ENCODE data around the gene KRTAP20-2.

KRTAP20-2 gene

DNA sequence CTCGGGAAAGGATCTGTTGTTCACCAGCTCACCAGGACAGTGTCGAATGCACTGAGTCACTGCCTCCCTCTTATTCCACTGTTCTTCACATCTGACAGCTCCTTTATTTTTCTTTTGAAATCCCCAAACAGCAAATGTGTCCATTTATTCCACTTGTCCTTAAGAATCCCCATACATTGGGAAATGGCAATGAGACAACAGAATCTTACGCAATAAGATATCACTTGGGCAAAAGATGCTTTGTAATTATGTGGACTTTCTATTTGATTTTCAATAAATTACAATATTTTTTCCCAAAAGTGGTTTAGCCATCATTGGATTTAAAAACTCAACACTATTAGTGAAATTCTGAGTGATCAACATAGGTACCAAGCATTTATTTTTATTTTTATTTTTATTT lies 3.7 kb downstream of the KRTAP20-2 start:
- Histone ChIP-seq H2BK120ac (ENCODE audit: insufficient read depth, low read length, poor library complexity) (no peak overlapping the region), H3K23ac (ENCODE audit: low read length) (no peak overlapping the region), H3K27me3 (ENCODE audit: insufficient read depth, low read length) (no peaks in the 10 kb centered on the region), H3K79me2 (ENCODE audit: control insufficient read depth, insufficient read depth, low read length, poor library complexity) (no peaks in the 10 kb centered on the region), H4K12ac (ENCODE audit: low read depth, low read length) (no peak overlapping the region), H3K18ac (ENCODE audit: low read length) (no peak overlapping the region), H4K8ac (ENCODE audit: low read depth, low read length) (no peak overlapping the region), H2AFZ (ENCODE audit: insufficient read depth, low read length, poor library complexity) (no peak overlapping the region), H3K4me1 (ENCODE audit: control insufficient read depth in 1 of 2, insufficient read depth in 2 of 2, low read length in 2 of 2) (no peaks in the 10 kb centered on the region), H3K36me3 (ENCODE audit: control insufficient read depth in 1 of 2, insufficient read depth in 2 of 2, low read length in 2 of 2) (no peaks in the 10 kb centered on the region), H3K79me1 (ENCODE audit: low read length) (no peaks in the 10 kb centered on the region), H3K27ac (ENCODE audit: low read depth, low read length) (no peak overlapping the region), H3K4me3 (ENCODE audit: low read depth, low read length) (no peak overlapping the region), H3K4ac (ENCODE audit: low read depth, low read length) (no peak overlapping the region), H2AK5ac (ENCODE audit: low read length) (no peak overlapping the region), H3K4me2 (ENCODE audit: low read length) (no peak overlapping the region), H4K91ac (ENCODE audit: low read depth, low read length) (no peak overlapping the region), H3K9ac (ENCODE audit: low read length) (no peak overlapping the region), H3K9me3 (ENCODE audit: insufficient read depth, low read depth, low read length) (no peaks in the 10 kb centered on the region), H3K14ac (ENCODE audit: low read length) (no peak overlapping the region), H2BK12ac (ENCODE audit: low read length) (no peak overlapping the region), H2BK5ac (ENCODE audit: low read depth, low read length, poor library complexity) (no peak overlapping the region)
- no CpG with 5 or more reads among the region's 3 CpGs for WGBS (ENCODE audit: extremely low coverage, insufficient coverage, insufficient read length)
- DNase-seq, result no peak

DNA sequence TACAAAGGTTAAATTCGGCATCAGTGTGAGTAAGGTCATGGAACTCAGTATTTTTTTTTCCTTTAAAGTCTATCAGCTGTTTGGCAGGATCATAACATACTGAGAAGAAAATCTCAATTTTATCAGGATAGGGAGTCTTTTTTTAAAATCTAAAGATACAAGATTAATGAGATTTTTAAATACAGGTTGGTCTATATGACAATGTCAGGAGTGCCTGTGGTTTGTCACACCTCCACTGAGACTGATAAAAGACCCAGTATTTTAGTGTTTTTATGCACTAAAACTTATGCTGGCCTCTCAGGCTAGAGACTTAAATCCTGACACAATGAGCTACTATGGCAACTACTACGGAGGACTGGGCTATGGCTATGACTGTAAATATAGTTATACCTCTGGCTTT lies 7.6 kb downstream of the KRTAP20-2 start, which contains the start of gene KRTAP20-3:
Gene KRTAP20-3, plus strand, starts transcription at position 301 of the 400 bp plus-strand sequence.
- no peak for DNase-seq
- H4K8ac ChIP-seq (ENCODE audit: low read depth, low read length), result no peak within 1 kb of the TSS

DNA sequence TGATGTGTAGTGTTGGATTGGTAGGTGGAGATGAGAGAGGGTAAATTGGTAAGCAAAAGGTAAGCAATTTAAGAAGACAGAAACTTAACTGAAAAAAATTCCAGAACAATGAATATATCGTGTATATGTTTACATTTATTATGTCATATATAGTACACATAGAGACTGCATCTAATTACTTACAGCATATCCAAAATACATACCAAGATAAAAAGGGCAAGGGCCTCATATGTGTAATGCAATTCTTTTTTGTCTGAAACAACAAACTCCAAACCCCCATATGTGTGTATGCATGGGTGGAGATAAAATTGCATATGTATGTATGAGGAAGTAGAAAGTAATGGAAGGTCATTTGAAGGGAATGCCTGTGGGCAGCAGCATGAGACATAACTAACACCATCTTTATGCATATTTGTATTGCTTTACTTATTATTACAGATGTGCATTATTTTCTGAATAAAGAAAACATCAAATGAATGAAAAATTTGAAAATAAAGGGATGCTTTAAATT lies 12.0 kb downstream of the KRTAP20-2 start:
- H4K12ac ChIP-seq (ENCODE audit: low read depth, low read length), result no peak overlapping the region
- H3K9ac ChIP-seq (ENCODE audit: low read length), result no peak overlapping the region
- no CpG with 5 or more reads among the region's 1 CpG for WGBS (ENCODE audit: extremely low coverage, insufficient coverage, insufficient read length)
- H3K9me3 ChIP-seq (ENCODE audit: insufficient read depth, low read depth, low read length), result no peaks in the 10 kb centered on the region
- H3K4ac ChIP-seq (ENCODE audit: low read depth, low read length), result no peak overlapping the region
- no peaks in the 10 kb centered on the region for H3K27me3 ChIP-seq (ENCODE audit: insufficient read depth, low read length)
- no peaks in the 10 kb centered on the region for H3K79me1 ChIP-seq (ENCODE audit: low read length)
- H2BK120ac ChIP-seq (ENCODE audit: insufficient read depth, low read length, poor library complexity), result no peak overlapping the region
- no peak overlapping the region for H2AK5ac ChIP-seq (ENCODE audit: low read length)
- no peak overlapping the region for H3K14ac ChIP-seq (ENCODE audit: low read length)
- H3K4me2 ChIP-seq (ENCODE audit: low read length), result no peak overlapping the region
- H3K4me3 ChIP-seq (ENCODE audit: low read depth, low read length), result no peak overlapping the region
- no peak overlapping the region for H2BK5ac ChIP-seq (ENCODE audit: low read depth, low read length, poor library complexity)
- no peaks in the 10 kb centered on the region for H3K36me3 ChIP-seq (ENCODE audit: control insufficient read depth in 1 of 2, insufficient read depth in 2 of 2, low read length in 2 of 2)
- no peak overlapping the region for H4K8ac ChIP-seq (ENCODE audit: low read depth, low read length)
- no peak overlapping the region for H4K91ac ChIP-seq (ENCODE audit: low read depth, low read length)
- no peaks in the 10 kb centered on the region for H3K4me1 ChIP-seq (ENCODE audit: control insufficient read depth in 1 of 2, insufficient read depth in 2 of 2, low read length in 2 of 2)
- no peak overlapping the region for H3K23ac ChIP-seq (ENCODE audit: low read length)
- H2AFZ ChIP-seq (ENCODE audit: insufficient read depth, low read length, poor library complexity), result no peak overlapping the region
- H3K79me2 ChIP-seq (ENCODE audit: control insufficient read depth, insufficient read depth, low read length, poor library complexity), result no peaks in the 10 kb centered on the region
- no peak overlapping the region for H3K18ac ChIP-seq (ENCODE audit: low read length)
- no peak overlapping the region for H2BK12ac ChIP-seq (ENCODE audit: low read length)
- no peak for DNase-seq
- no peak overlapping the region for H3K27ac ChIP-seq (ENCODE audit: low read depth, low read length)

More for the DNA sequence above, 7.6 kb downstream of the KRTAP20-2 start, which contains the start of gene KRTAP20-3:
- H3K14ac ChIP-seq (ENCODE audit: low read length), result no peak within 1 kb of the TSS
- H2AK5ac ChIP-seq (ENCODE audit: low read length), result no peak within 1 kb of the TSS
- H3K9ac ChIP-seq (ENCODE audit: low read length), result no peak within 1 kb of the TSS
- no peak within 1 kb of the TSS for H3K18ac ChIP-seq (ENCODE audit: low read length)
- H3K36me3 ChIP-seq (ENCODE audit: control insufficient read depth in 1 of 2, insufficient read depth in 2 of 2, low read length in 2 of 2), result no peaks in the 10 kb centered on the region
- no CpG with 5 or more reads among the region's 2 CpGs for WGBS (ENCODE audit: extremely low coverage, insufficient coverage, insufficient read length)
- H4K91ac ChIP-seq (ENCODE audit: low read depth, low read length), result no peak within 1 kb of the TSS
- no peak within 1 kb of the TSS for H2BK12ac ChIP-seq (ENCODE audit: low read length)
- no peaks in the 10 kb centered on the region for H3K79me1 ChIP-seq (ENCODE audit: low read length)
- no peak within 1 kb of the TSS for H3K23ac ChIP-seq (ENCODE audit: low read length)
- no peak within 1 kb of the TSS for H3K4me2 ChIP-seq (ENCODE audit: low read length)
- no peaks in the 10 kb centered on the region for H3K79me2 ChIP-seq (ENCODE audit: control insufficient read depth, insufficient read depth, low read length, poor library complexity)
- H2BK5ac ChIP-seq (ENCODE audit: low read depth, low read length, poor library complexity), result no peak within 1 kb of the TSS
- no peak within 1 kb of the TSS for H4K12ac ChIP-seq (ENCODE audit: low read depth, low read length)
- no peak within 1 kb of the TSS for H3K27ac ChIP-seq (ENCODE audit: low read depth, low read length)
- no peaks in the 10 kb centered on the region for H3K9me3 ChIP-seq (ENCODE audit: insufficient read depth, low read depth, low read length)
- no peak within 1 kb of the TSS for H3K4me3 ChIP-seq (ENCODE audit: low read depth, low read length)
- no peak within 1 kb of the TSS for H2BK120ac ChIP-seq (ENCODE audit: insufficient read depth, low read length, poor library complexity)
- H3K4ac ChIP-seq (ENCODE audit: low read depth, low read length), result no peak within 1 kb of the TSS
- no peaks in the 10 kb centered on the region for H3K4me1 ChIP-seq (ENCODE audit: control insufficient read depth in 1 of 2, insufficient read depth in 2 of 2, low read length in 2 of 2)
- no peaks in the 10 kb centered on the region for H3K27me3 ChIP-seq (ENCODE audit: insufficient read depth, low read length)
- H2AFZ ChIP-seq (ENCODE audit: insufficient read depth, low read length, poor library complexity), result no peak within 1 kb of the TSS

DNA sequence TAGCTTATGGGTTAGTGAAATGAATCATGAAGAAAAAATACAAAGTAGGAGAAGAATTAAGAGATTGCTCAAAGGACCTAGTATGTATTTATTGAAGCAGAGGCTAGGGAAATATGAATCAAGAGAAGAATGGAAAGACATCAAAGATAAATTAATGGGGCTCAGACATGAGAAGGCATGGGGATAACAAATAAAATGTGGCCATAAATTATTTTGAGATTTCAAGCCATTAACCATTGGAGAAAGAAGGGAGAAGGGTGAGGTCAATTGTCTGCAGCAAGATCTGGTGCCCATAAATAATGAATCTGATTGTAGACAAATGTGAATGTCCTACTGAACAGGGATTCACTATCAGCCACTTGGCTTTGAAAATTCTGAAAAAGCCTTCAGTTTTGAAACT lies 17.9 kb downstream of the KRTAP20-2 start:
- Histone ChIP-seq H3K27ac (ENCODE audit: low read depth, low read length) (no peak overlapping the region), H2AK5ac (ENCODE audit: low read length) (no peak overlapping the region), H4K8ac (ENCODE audit: low read depth, low read length) (no peak overlapping the region), H3K4ac (ENCODE audit: low read depth, low read length) (no peak overlapping the region), H3K9me3 (ENCODE audit: insufficient read depth, low read depth, low read length) (no peaks in the 10 kb centered on the region), H2BK12ac (ENCODE audit: low read length) (no peak overlapping the region), H3K4me2 (ENCODE audit: low read length) (no peak overlapping the region), H3K9ac (ENCODE audit: low read length) (no peak overlapping the region), H2BK120ac (ENCODE audit: insufficient read depth, low read length, poor library complexity) (no peak overlapping the region), H2BK5ac (ENCODE audit: low read depth, low read length, poor library complexity) (no peak overlapping the region), H4K91ac (ENCODE audit: low read depth, low read length) (no peak overlapping the region), H3K23ac (ENCODE audit: low read length) (no peak overlapping the region), H2AFZ (ENCODE audit: insufficient read depth, low read length, poor library complexity) (no peak overlapping the region), H3K36me3 (ENCODE audit: control insufficient read depth in 1 of 2, insufficient read depth in 2 of 2, low read length in 2 of 2) (no peaks in the 10 kb centered on the region), H3K18ac (ENCODE audit: low read length) (no peak overlapping the region), H3K14ac (ENCODE audit: low read length) (no peak overlapping the region), H3K4me1 (ENCODE audit: control insufficient read depth in 1 of 2, insufficient read depth in 2 of 2, low read length in 2 of 2) (no peaks in the 10 kb centered on the region), H3K79me2 (ENCODE audit: control insufficient read depth, insufficient read depth, low read length, poor library complexity) (no peaks in the 10 kb centered on the region), H3K27me3 (ENCODE audit: insufficient read depth, low read length) (no peaks in the 10 kb centered on the region), H3K79me1 (ENCODE audit: low read length) (no peaks in the 10 kb centered on the region), H3K4me3 (ENCODE audit: low read depth, low read length) (no peak overlapping the region), H4K12ac (ENCODE audit: low read depth, low read length) (no peak overlapping the region)
- no peak for DNase-seq
